ENCODE measurements around the gene LZTR1.
"Not testable (repeated sequence)": the region's sequence is repeated elsewhere in the genome, so short reads cannot be mapped to it uniquely, and the experiment has no call there.

Gene LZTR1

GRCh38 chr22:21042978-21043859 is 61.1 kb downstream of the LZTR1 start:
- no peak for TF ChIP-seq CTCF (conservative IDR thresholded peaks at IDR 0.05; ENCODE audit: low read depth, low read length)
- H3K4me3 ChIP-seq (ENCODE audit: low read depth, low read length) = no peak overlapping the region
- no peak for DNase-seq (ENCODE audit: low read depth)

- DNase-seq (ENCODE audit: low read depth) = no peak
- no peak overlapping the region for H3K4me3 ChIP-seq (ENCODE audit: low read depth, low read length)
- TF ChIP-seq CTCF (conservative IDR thresholded peaks at IDR 0.05; ENCODE audit: low read depth, low read length) = no peak
Observed at GRCh38 chr22:21043860-21044535, 61.9 kb downstream of the LZTR1 start.

GRCh38 chr22:21044931-21045584 is 63.0 kb downstream of the LZTR1 start:
- TF ChIP-seq CTCF (conservative IDR thresholded peaks at IDR 0.05; ENCODE audit: low read depth, low read length) = no peak
- peak overlapping the region; percentile 44 for H3K4me3 ChIP-seq (ENCODE audit: low read depth, low read length)
- DNase-seq (ENCODE audit: low read depth) = peak; percentile 89

GRCh38 chr22:21045585-21046294 is 63.6 kb downstream of the LZTR1 start, which contains the start of gene LRRC74B:
Gene LRRC74B (plus strand): TSS chr22:21045946. CDS start chr22:21045987, 41 bp downstream.
- H3K4me3 ChIP-seq (ENCODE audit: low read depth, low read length) = peak within 1 kb of the TSS; percentile 50

GRCh38 chr22:21047035-21047661 is 65.1 kb downstream of the LZTR1 start:
- no peak overlapping the region for H3K4me3 ChIP-seq (ENCODE audit: low read depth, low read length)
- DNase-seq (ENCODE audit: low read depth) = no peak
- TF ChIP-seq CTCF (conservative IDR thresholded peaks at IDR 0.05; ENCODE audit: low read depth, low read length) = no peak

More at GRCh38 chr22:21045585-21046294, 63.6 kb downstream of the LZTR1 start, which contains the start of gene LRRC74B:
- DNase-seq (ENCODE audit: low read depth) = peak; percentile 95
- TF ChIP-seq CTCF (conservative IDR thresholded peaks at IDR 0.05; ENCODE audit: low read depth, low read length) = no peak

GRCh38 chr22:21047730-21048129 is 65.6 kb downstream of the LZTR1 start:
- no peak overlapping the region for H3K4me3 ChIP-seq (ENCODE audit: low read depth, low read length)
- no peak for TF ChIP-seq CTCF (conservative IDR thresholded peaks at IDR 0.05; ENCODE audit: low read depth, low read length)
- DNase-seq (ENCODE audit: low read depth) = no peak

GRCh38 chr22:21048448-21048847 is 66.4 kb downstream of the LZTR1 start:
- not testable (repeated sequence) for H3K4me3 ChIP-seq (ENCODE audit: low read depth, low read length); DNase-seq (ENCODE audit: low read depth)

Measured in choroid plexus epithelial cell (primary cell).